HPDE6-E6E7 (cell line): ENCODE results near the gene KRT37.
A peak's percentile ranks its signal among the peaks of the same experiment; 100 is the strongest.

Source experiments
- DNase-seq: peaks from one replicate; pipeline ENCODE4 v3.0.0; 2011; ENCODE audit warnings: missing footprints; ENCODE audit errors: extremely low spot score

KRT37 gene

GRCh38 chr17:41424111-41424635, at the start of gene KRT37:
Gene KRT37 (minus strand): TSS chr17:41424585. CDS start chr17:41424523, 62 bp downstream.
- no peak for DNase-seq

DNA sequence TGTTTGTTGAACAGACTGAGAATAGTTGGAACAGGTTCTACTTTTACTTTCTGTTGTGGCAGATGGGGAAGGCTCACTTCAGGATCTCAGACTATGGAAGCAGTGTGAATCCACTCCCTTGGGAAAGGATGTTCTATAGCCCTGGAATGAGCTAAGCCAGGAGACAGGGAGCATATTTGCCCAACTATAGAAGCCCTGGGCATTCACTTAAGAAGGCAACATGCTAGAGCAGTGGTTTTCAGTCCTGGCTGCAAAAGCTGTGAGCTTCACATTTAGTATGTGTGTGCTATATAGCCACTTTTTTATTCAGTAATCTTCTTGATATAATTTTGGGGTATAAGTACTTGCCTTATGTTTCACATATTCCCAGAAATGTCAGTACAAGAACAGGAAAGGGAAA, 44.0 kb upstream of the KRT37 start:
- DNase-seq, result no peak

- DNase-seq, result no peak
Measured at GRCh38 chr17:41467561-41467960, 43.2 kb upstream of the KRT37 start.

- DNase-seq, result no peak
Measured at GRCh38 chr17:41466988-41467387, 42.6 kb upstream of the KRT37 start, which contains the start of gene KRT32. Gene KRT32 (minus strand): TSS chr17:41467386. CDS start chr17:41467325, 61 bp downstream.

GRCh38 chr17:41464682-41465081, 40.3 kb upstream of the KRT37 start:
- DNase-seq, result peak; percentile 98

GRCh38 chr17:41464173-41464572, 39.8 kb upstream of the KRT37 start:
- no peak for DNase-seq

DNA sequence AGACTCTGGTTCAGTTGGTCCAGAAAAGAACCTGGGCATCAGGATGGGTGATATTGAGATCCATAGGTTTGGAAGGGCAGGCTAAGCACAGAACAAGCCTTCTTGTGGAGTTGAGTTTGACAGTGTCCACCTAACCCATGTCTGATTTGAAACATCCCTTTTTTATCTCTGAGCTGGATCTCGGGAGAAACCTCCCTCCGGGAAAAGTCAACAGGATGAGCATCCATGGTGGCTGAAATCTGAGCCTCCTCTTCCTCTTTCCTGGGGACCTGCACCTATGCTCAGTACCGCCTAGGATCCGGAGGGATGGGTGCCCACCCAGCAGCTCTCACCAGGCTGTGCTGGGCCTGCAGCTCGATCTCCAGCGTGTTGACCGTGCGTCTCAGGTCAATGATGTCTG, 39.4 kb upstream of the KRT37 start:
- DNase-seq, result no peak

DNA sequence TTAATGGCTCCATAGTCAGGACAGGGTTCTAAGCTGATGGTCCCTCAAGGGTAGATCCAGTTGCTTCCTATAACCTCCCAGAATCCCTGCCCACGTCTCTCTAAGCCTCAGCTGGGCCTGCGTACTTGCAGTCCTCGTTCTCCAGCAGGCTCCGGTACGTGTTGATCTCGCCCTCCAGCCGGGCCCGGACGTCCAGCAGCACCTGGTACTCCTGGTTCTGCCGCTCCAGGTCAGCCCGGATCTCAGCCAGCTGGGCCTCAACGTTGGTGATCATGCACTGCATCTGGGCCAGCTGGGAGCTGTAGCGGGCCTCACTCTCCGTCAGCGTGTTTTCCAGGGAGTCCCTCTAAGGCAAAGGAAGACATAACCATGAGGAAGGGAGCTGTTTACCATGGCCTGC, 38.3 kb upstream of the KRT37 start:
- DNase-seq, result no peak

DNA sequence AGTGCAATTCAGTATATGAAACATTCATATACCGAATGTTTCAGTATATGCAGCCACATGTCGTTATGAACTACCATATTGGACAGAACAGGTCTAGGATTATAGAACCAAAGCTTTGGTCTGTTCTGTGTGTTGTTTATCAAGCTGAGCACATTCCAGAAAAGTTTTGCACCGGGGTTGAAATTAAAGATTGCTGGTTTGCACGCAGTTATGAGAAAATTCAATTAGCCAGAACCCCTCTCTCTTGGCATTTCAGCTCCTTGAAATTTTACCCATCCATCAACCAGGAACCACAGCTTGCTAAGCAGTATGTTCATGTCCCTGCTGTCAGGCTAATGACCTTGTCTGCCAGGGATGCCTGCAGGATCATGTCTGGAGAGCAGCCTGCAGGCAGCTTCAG, 33.3 kb upstream of the KRT37 start:
- DNase-seq, result no peak

- no peak for DNase-seq
Measured at GRCh38 chr17:41456204-41456603, 31.8 kb upstream of the KRT37 start.

DNA sequence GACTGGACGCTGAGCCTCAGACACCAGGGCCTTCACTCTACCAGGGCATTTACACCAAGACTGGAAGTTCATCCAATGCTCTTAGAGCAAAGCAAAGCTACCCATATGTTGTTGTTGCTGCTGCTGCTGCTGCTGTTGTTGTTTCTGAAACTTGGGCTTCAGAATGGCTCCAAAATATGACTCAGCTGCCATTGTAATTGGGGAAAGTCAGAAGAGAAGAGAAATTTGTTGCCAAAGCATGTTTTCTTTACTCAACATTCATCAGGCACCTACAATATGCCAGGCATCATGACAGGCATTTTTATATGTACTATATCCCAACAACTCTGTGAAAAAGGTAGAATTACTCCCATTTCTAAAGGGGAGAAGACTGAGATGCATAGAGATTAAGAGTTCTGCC, 30.9 kb upstream of the KRT37 start:
- DNase-seq, result no peak

DNA sequence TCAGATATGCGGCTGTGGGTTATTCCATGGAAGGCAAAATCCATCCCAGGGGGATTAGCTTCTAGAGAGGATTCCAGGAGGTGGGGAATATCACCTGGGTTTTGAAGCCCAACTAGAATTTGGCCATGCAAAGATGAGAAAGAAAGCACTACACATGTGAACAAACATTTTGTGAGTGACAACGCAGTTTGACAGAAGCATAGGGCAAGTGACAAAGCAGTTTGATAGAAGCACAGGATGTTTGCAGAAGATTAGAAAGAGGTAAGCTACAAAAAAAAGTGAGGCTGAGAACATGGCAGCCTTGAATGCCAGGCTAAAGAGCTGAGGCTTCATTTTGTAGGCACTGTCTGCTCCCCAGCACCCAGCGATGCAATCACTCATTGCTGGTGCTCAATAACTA, 28.7 kb upstream of the KRT37 start:
- no peak for DNase-seq

- no peak for DNase-seq
Measured at GRCh38 chr17:41452281-41452680, 27.9 kb upstream of the KRT37 start.

DNA sequence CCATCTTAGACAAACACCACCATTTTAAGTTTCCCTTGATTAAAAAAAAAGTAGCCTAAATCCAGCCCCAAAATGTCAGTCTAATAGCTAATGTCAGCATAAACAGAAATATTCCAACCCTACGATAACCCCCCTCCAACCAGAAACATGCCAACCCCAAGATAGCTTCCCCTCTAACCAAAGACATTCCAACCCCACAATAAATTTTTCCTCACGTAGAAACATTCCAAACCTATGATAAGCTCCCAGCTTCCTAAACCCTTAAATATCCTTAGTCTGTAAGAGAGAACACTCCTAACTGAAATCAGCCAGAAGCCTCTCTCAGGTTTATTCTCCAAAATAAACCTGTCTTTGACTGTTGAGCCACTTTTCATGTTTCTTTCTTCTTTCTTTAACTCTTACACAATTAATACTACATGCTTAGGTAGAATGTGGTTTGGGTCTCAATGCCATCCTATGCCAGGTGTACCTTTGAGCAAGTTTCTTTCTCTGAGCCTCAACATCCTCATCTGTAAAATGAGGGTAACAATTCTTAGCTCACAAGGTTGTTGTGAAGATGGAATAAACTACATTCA, 26.9 kb upstream of the KRT37 start:
- no peak for DNase-seq

DNA sequence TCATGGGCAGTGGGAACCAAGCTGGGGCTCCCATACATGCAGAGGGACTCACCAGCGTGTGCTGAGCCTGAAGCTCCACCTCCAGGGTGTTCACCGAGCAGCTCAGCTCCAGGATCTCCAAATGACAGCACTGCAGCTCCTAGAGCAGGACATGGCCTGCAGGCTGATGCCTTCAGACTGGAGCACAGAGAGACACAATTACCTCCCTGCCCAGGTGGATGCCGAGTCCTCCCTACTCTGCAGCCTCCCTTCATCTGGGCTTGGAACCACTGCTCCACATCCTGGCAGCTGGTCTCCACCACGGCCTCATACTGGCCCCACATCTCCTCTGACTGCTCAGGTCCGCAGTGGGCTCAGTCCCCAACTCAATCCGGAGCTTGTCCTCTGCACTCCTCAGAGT, 24.6 kb upstream of the KRT37 start:
- DNase-seq, result no peak

- no peak for DNase-seq
Measured at GRCh38 chr17:41448506-41448905, 24.1 kb upstream of the KRT37 start.

DNA sequence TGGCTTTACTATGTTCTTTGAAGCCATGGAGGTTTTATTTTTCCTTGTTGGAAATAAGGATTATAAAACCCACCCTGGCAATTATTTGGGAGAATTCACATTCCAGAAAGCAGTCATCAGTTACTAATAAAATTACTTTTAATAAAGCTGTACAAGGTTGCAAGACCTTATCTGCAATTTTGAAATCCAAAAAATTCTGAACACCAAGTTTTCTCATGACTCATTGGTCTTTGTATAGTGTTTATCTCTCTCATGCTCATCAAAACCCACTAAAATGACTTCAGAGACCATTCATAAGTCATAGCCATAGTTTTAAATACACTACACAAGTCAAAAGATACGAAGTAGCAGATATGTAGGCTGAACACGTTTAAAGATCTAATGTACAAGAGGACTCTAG, 22.4 kb upstream of the KRT37 start:
- DNase-seq, result no peak

GRCh38 chr17:41444640-41445039, 20.3 kb upstream of the KRT37 start:
- DNase-seq, result no peak

GRCh38 chr17:41444186-41444585, 19.8 kb upstream of the KRT37 start:
- DNase-seq, result no peak

DNA sequence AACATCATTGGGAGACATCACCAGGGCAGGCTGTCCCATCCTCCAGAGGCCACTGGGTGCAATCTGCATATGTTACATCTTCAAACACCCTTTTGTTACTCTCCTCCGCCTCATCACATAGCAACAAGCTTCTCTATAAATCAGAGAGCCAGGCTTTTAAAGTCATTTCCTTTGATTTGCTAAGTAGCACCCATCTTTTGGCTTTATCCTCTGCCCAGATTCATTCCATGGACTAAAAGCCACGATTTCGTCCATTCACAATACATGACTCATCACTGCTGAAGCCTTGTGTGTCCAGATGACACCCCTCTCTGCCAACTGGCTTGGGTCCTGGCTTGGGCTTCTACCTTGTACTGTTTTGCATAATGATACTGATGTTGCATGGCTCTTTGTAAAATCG, 18.4 kb upstream of the KRT37 start:
- no peak for DNase-seq

GRCh38 chr17:41440531-41441033, 16.2 kb upstream of the KRT37 start, which contains the start of gene KRT38:
Gene KRT38 (minus strand): TSS chr17:41440983. CDS start chr17:41440921, 62 bp downstream.
- DNase-seq, result no peak

DNA sequence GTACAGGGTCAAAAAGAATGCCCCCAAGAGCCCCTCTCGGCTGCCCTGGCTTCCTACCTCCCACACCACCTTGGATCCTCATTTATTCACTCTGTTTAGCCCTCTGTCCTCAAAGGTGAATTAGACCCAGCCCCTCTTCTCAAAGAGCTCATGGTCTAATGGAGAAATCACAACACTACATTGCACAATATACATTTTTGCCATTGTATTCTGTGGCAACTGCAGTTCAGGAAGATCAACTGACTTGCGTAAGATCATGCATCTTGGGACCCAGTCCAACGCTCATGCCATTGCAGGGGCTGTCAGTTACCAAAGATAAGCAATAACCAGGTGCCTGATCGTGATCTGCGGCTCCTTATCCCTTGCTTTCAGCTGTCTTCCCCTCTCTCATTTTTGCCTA, 15.0 kb upstream of the KRT37 start:
- DNase-seq, result no peak

- DNase-seq, result no peak
Measured at GRCh38 chr17:41437769-41438168, 13.4 kb upstream of the KRT37 start.

GRCh38 chr17:41437254-41437653, 12.9 kb upstream of the KRT37 start:
- no peak for DNase-seq
